ENCODE data around the gene JAK1. TPM values are rescaled to one million over a fixed set of nuclear protein-coding genes. Genes with fewer than 3 reads are reported as not detected.
"Not testable (repeated sequence)": the region's sequence is repeated elsewhere in the genome, so short reads cannot be mapped to it uniquely, and the experiment has no call there.

Gene JAK1
- total RNA-seq, 2 donors from 2014 or later: 84.3 to 117 TPM

DNA sequence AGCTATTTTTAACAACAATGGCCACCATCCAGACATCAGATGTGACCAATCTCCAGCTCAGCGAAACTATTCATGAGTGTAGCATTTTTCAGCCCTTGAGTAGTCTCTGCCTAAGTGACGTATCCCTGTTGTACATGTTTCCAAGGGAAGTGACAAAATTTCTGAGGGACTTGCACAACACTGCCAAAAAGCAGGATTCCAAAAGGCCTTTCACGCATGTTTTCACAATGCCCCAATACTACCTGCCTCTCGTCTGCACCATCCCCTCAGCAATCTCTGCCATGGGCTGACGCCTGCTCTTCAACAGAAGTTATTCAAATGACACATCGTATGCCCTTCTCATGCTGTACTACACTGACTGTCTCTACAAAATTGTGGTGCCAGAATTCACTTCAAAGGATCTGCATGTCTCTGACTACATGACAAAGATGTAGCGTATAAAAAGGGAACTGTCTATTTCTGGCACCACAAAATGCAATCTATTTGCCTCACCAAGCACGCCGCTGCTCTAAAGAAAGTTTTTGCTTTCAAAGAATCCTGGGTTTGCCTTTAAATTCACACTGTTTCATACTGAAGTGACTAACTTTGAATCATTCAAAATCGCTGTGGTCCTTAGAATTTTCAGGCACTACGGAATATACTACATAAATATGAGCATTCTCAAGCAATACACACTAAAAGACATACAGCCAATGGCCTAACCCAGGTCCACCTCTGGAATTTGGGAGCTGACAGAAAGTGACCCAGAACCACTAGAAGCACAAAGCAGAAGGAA is 32.9 kb downstream of the JAK1 start:
- DNase-seq (no peak), ATAC-seq (no peak)
- intact Hi-C loops (cut with DNase I, micrococcal nuclease): no loop called here

DNA sequence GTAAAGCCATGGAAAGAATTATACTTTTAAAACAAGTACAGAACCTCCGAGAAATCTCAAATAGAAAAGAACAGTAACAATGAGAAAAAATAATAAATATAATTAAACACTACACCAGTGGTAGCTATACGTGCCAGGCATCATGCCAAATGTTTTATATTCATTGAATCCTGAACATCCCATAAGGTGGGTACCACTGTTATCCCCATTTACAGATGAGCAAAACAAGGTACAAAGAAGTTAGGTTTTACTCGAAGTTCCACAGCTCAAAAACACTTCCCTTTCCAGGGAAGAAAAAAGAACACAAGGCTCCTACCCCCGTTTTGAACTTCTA is 33.4 kb downstream of the JAK1 start:
- DNase-seq (no peak), ATAC-seq (no peak)
- intact Hi-C loops (cut with DNase I, micrococcal nuclease): no loop called here

DNA sequence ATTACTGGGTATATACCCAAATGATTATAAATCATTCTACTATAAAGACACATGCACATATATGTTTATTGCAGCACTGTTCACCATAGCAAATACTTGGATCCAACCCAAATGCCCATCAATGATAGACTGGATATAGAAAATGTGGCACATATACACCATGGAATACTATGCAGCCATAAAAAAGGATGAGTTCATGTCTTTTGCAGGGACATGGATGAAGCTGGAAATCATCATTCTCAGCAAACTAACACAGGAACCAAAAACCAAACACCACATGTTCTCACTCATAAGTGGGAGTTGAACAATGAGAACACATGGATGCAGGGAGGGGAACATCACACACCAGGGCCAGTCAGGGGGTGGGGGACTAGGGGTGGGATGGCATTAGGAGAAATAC is 35.7 kb downstream of the JAK1 start:
- intact Hi-C loops (cut with DNase I, micrococcal nuclease); ATAC-seq; DNase-seq: not testable (repeated sequence)

DNA sequence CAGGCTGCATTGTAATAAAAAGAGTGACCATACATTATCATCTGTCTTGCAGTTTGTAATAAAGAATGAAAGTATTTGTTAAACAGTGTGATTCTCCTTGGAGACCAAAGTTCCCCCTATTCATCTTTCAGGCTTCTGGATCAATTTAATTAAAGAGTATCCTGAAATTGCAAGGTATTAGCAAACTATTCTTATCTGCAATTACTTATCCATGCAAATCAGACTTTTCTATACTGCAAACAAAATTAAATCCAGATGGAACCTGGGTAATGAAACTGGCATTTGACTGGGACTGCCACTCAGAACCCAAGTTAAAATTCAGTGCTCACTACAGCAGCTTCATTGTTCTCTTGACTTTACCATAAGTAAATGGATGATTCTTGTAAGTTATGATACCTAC is 37.1 kb downstream of the JAK1 start:
- no peak for ATAC-seq
- DNase-seq: no peak
- intact Hi-C loops (cut with DNase I, micrococcal nuclease): no loop called here

DNA sequence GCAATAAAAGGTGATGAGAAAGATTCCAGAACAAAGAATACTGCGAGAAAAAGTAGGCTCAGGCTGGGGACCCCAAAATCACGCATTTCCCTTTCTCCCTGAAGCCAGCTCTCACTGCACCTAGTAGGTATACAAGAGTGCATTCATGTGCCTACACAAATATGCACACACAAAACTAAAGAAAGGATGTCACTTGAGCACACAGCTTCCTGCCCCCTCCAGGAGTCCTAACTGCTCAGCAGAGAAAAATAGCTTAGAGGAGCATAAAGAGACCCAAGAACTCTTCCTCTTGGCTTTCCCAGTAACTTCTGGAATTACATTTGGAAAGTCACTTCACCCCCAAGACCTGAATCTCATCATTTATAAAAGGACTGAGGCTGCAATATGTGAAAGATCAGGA is 38.0 kb downstream of the JAK1 start:
- ATAC-seq (no peak), DNase-seq (no peak)
- intact Hi-C loops (cut with DNase I, micrococcal nuclease): no loop called here

DNA sequence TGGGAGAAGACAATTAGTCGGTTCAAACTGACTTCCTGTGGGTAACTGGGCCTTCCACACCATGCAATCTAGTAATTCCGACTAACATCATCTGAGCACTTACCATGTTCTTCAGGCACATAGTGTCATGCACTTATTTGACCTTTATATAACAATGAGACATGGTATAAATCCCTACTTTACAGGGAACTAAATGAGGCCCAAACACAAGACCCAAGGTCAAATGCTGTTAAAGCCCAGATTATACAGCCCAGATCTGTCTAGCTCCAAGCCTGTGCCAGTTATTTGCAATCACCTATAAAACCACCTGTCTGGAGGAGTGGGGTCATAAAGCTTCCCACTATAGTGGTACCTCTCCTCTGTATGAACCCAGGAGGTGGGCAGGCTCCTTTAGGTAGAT is 40.8 kb downstream of the JAK1 start:
- DNase-seq: no peak
- intact Hi-C loops (cut with DNase I, micrococcal nuclease): no loop called here
- ATAC-seq: peak; percentile 73

DNA sequence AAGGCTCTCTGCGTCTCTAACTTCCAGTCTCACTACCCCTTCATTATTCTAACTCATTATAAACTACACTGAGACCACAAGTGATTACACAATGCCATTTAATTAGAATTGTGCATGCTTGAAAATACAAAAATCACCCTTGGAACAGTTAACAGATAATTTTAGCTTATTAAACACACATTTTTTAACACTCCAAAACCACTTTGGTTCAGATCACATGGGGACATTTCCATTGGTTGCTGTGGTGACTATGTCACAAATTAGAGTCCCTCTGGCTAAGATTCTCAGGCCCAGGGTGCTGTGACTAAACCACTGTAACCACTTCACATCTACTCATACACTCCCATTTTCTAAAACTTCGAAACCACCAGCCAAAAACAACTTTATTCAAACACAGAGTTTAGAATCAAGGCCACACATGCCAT is 43.0 kb downstream of the JAK1 start:
- no peak for ATAC-seq
- intact Hi-C loops (cut with DNase I, micrococcal nuclease): no loop called here
- no peak for DNase-seq

- DNase-seq: no peak
- no peak for ATAC-seq
Observed at GRCh38 chr1:64922336-64922735, 44.0 kb downstream of the JAK1 start.

DNA sequence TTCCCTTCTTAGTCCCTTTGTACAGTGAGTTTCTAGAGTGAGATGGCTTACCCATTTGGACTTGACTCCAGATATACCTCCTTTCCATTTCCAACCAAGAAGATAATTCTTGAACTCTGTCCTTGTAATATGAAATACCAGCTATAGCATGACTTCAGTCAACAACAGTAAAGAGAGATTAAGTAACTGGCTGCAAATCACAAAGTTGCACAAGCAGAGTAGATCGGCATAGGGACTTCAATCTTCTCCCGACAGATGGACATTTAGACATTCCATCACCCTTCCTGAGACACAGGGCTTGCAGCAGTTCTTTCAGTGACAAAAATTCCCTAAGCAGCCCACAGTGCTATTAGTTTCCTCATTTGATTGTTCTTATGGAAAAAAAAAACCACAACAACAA is 44.6 kb downstream of the JAK1 start:
- intact Hi-C loops (cut with DNase I, micrococcal nuclease): no loop called here
- DNase-seq (no peak), ATAC-seq (peak; percentile 68)

More at GRCh38 chr1:64922336-64922735, 44.0 kb downstream of the JAK1 start:
- intact Hi-C loops (cut with DNase I, micrococcal nuclease): no loop called here

DNA sequence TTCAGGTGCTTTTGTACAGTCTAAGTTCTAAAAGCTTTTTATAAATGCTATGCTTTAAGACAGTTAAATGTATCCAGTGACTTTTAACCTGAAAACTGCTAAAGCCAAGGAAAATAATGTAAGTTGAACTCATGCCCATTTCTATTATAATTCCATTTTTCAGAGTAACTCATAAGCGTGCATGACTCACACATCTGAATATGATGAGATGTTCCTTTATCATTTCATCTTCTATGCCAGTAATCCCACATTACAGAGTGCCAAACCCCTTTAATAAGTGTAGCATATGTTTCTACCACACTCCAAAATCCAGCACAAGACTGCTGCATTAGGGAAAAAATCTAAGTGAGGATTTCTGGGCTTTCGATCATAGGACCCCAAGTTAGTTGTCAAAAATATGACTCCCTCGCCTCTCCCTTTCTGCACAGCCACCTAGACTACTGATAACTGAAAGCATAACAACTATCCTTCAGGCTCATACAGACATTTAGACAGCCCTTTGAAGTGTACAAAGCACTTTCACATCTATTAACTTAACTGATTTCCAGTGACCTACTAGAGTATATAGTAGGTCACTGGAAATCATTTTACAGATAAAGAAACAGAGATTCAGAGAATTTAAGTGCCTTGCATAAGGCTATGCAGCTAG is 45.3 kb downstream of the JAK1 start:
- intact Hi-C loops (cut with DNase I, micrococcal nuclease): no loop called here
- no peak for DNase-seq
- ATAC-seq: no peak

DNA sequence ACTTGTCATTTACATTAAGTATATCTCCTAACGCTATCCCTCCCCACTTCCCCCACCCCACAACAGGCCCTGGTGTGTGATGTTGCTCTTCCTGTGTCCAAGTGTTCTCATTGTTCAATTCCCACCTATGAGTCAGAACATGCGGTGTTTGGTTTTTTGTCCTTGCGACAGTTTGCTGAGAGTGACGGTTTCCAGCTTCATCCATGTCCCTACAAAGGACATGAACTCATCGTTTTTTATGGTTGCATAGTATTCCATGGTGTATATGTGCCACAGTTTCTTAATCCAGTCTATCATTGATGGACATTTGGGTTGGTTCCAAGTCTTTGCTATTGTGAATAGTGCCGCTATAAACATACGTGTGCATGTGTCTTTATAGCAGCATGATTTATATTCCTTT is 47.2 kb downstream of the JAK1 start:
- ATAC-seq; intact Hi-C loops (cut with DNase I, micrococcal nuclease); DNase-seq: not testable (repeated sequence)

GRCh38 chr1:64917907-64918306 is 48.4 kb downstream of the JAK1 start:
- DNase-seq: no peak
- ATAC-seq: no peak
- intact Hi-C loops (cut with DNase I, micrococcal nuclease): no loop called here

DNA sequence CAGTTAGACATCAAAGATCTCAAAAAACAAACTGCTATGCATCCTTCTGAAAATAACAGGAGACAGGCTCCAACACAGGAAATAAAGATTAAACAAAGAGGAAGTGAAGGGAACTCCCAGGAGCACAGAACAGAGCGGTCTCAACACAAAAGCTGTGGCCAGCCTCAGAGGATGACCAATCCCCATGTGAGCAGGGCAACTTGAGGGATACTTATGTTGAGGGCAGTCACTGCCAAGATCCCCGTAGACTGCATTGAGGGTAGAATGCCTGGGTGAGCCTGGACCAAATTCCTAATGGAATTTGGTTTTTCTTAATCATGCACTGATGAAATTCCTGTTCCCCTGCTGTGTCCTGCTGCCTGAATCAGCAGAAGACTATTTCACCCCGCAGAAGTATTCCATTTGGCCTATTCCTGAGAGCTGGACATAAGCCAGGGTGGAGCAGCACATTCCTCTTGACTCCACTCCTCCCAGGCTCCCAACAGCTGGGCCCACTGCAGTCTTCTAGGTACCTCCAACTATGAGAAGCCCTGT is 49.0 kb downstream of the JAK1 start:
- peak; percentile 21 to 52 for DNase-seq
- ATAC-seq: peak; percentile 29
- intact Hi-C loops (cut with DNase I, micrococcal nuclease): no loop called here

- peak; percentile 98 for ATAC-seq
- intact Hi-C loops (cut with DNase I, micrococcal nuclease): no loop called here
- peak; percentile 37 to 77 for DNase-seq
Observed at GRCh38 chr1:64915381-64916274, 50.7 kb downstream of the JAK1 start.

DNA sequence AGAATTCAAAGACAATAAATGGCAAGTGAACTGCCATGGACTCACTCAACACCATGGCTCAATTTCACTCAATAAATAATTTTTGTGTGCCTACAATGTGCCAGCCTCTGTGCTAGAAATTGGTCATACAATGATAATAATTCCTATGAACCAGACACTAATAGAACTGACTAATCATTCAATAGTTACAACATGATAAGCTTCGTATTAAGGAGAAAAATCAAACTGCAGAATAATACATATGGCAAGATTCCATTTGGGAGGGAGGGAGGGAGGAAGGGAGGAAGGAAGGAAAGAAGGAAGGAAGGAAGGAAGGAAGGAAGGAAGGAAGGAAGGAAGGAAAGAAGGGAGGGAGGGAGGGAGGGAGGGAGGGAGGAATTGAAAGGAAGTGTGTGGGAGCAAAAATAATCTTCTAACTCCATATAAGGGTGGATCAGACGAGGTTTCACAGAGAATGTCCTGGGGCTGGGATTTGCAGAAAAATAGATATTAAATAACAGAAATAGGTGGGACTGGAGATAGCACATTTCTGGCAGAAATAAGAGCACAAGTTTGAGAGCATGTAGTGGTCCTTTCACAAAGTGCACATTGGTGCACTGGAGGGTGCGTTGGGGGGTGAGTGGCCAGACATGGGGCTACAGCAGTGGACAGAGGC is 52.9 kb downstream of the JAK1 start:
- intact Hi-C loops (cut with DNase I, micrococcal nuclease): no loop called here
- DNase-seq: no peak
- ATAC-seq: no peak

- no peak for DNase-seq
- no peak for ATAC-seq
- intact Hi-C loops (cut with DNase I, micrococcal nuclease): no loop called here
Observed at GRCh38 chr1:64912191-64912590, 54.2 kb downstream of the JAK1 start.

DNA sequence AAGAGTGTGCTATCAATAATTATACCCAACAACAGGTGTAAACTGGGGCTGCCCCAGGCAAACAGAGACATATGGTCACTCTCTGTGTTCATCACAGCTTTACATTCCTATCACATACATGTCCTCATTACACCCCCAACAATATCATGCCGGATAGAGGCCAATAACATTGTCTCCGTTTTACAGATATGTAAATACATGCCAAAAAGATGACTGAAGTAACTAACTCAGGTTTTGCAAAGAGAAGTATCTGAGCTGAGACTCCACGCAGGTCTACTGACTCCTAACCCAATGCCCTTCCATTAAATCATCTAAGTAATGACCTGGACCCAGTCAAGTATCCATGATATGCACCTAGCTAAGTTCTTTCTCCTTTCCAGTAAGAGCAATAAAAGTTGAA is 55.0 kb downstream of the JAK1 start:
- ATAC-seq: no peak
- intact Hi-C loops (cut with DNase I, micrococcal nuclease): no loop called here
- no peak for DNase-seq

GRCh38 chr1:64909031-64909430 is 57.3 kb downstream of the JAK1 start:
- intact Hi-C loops (cut with DNase I, micrococcal nuclease): no loop called here
- no peak for ATAC-seq

DNA sequence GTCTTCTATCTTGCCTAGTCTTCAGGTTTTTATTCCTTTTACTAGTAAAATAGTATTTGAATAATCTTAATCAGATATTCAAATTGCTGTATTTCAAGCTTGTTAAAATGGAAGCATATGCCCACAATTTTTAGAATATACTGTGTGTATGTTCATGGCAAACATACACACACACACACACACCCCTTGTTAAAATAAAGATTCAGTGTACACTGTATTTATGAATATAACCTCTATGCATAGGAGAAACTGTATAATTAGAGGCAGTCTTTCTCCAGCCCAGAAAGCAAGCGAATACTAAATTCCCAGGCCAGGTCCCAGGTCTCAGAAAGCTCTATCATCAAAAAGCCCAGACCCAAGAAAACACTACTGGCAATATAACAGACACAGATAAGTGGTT is 57.8 kb downstream of the JAK1 start:
- intact Hi-C loops (cut with DNase I, micrococcal nuclease): no loop called here
- DNase-seq: no peak
- peak; percentile 68 for ATAC-seq

More at GRCh38 chr1:64909031-64909430, 57.3 kb downstream of the JAK1 start:
- no peak for DNase-seq

All from left colon (tissue), 2 donors.